Hepatocyte (in vitro differentiated cells): Measurements from ENCODE around the gene INO80B. TPM values are rescaled to one million over a fixed set of nuclear protein-coding genes. Genes with fewer than 3 reads are reported as not detected.
A peak's percentile ranks its signal among the peaks of the same experiment; 100 is the strongest.

ENCODE experiments used
- DNase-seq: peaks from one replicate; pipeline ENCODE4 v3.0.0-alpha.2; 2016; ENCODE audit warnings: low spot score
- H2AFZ ChIP-seq: fragments of 200-600 bp; sonication (generic); 2 replicates; pipeline ENCODE4 v1.6.0; 2016; ENCODE audit warnings: antibody characterized with exemption, mild to moderate bottlenecking
- H3K27ac ChIP-seq: fragments of 200-600 bp; sonication (generic); 2 replicates; pipeline ENCODE4 v1.5.1; 2016; ENCODE audit warnings: mild to moderate bottlenecking
- H3K27me3 ChIP-seq: fragments of 200-600 bp; sonication (generic); 2 replicates; pipeline ENCODE4 v1.6.1; 2016
- H3K36me3 ChIP-seq: fragments of 200-600 bp; sonication (generic); replicated peaks from 2 replicates; pipeline ENCODE4 v1.5.1; 2016; ENCODE audit warnings: low read depth; ENCODE audit not compliant: insufficient read depth
- H3K4me1 ChIP-seq: fragments of 200-600 bp; sonication (generic); 2 replicates; pipeline ENCODE4 v1.5.1; 2016; ENCODE audit warnings: mild to moderate bottlenecking, moderate library complexity; ENCODE audit not compliant: insufficient read depth
- H3K4me2 ChIP-seq: fragments of 200-600 bp; sonication (generic); 2 replicates; pipeline ENCODE4 v1.6.0; 2016
- H3K4me3 ChIP-seq: fragments of 200-600 bp; sonication (generic); 2 replicates; pipeline ENCODE4 v1.5.1; 2016; ENCODE audit warnings: mild to moderate bottlenecking
- H3K79me2 ChIP-seq: fragments of 200-600 bp; sonication (generic); 2 replicates; pipeline ENCODE4 v1.6.0; 2017; ENCODE audit warnings: mild to moderate bottlenecking
- H3K9me2 ChIP-seq: fragments of 200-600 bp; sonication (generic); replicated peaks from 2 replicates; pipeline ENCODE4 v1.6.0; 2017; ENCODE audit warnings: mild to moderate bottlenecking; ENCODE audit not compliant: insufficient read depth
- H3K9me3 ChIP-seq: fragments of 200-600 bp; sonication (generic); 2 replicates; pipeline ENCODE4 v1.5.1; 2016; ENCODE audit warnings: low read depth, mild to moderate bottlenecking
- H4K20me1 ChIP-seq: fragments of 200-600 bp; sonication (generic); 2 replicates; pipeline ENCODE4 v1.6.0; 2016; ENCODE audit warnings: mild to moderate bottlenecking; ENCODE audit not compliant: insufficient read depth, poor library complexity, severe bottlenecking
- CTCF ChIP-seq: fragments of 200-600 bp; sonication (generic); IDR thresholded peaks from 2 replicates; pipeline ENCODE4 v1.5.1; 2016; ENCODE audit warnings: antibody characterized with exemption, mild to moderate bottlenecking; ENCODE audit not compliant: poor library complexity
- EZH2 ChIP-seq: fragments of 200-600 bp; sonication (generic); IDR thresholded peaks from 2 replicates; pipeline ENCODE4 v1.6.1; 2016; ENCODE audit warnings: antibody characterized with exemption, mild to moderate bottlenecking, borderline replicate concordance
- EZH2phosphoT487 ChIP-seq: fragments of 200-600 bp; sonication (generic); IDR thresholded peaks from one replicate; pipeline ENCODE4 v1.6.1; 2018; ENCODE audit warnings: antibody characterized with exemption, mild to moderate bottlenecking, low read depth, moderate library complexity; ENCODE audit not compliant: unreplicated experiment, severe bottlenecking
- WGBS: methylation state at CpG from one replicate; pipeline ENCODE4 v1.1.6; 2016; ENCODE audit warnings: low lambda C conversion rate; ENCODE audit errors: missing lambda C conversion rate; 5-methylcytosine and 5-hydroxymethylcytosine counted together
- polyA plus RNA-seq: library from polyadenylated mRNA; unstranded; fragments of >200 nt; fragmentation: Nextera tagmentation; extraction: Ambion mirVana; gene quantifications from 2 replicates; pipeline ENCODE4 v1.2.1, GENCODE V29; 2016
- total RNA-seq: library from RNA; depleted of rRNA; stranded (reverse); fragments of >200 nt; gene quantifications from 2 replicates; pipeline ENCODE4 v1.2.3, GENCODE V29; 2014

The INO80B gene
- total and polyA plus RNA-seq, 2 experiments from 2014 or later = 16.0 to 18.9 TPM

- Histone ChIP-seq H3K9me2 (no peaks in the 10 kb centered on the region), H4K20me1 (no peaks in the 10 kb centered on the region), H3K27ac (peak overlapping the region; percentile 60), H3K36me3 (no peaks in the 10 kb centered on the region), H3K4me3 (no peak overlapping the region), H3K27me3 (no peaks in the 10 kb centered on the region), H3K9me3 (no peaks in the 10 kb centered on the region), H3K79me2 (no peaks in the 10 kb centered on the region), H3K4me2 (no peak overlapping the region), H2AFZ (no peak overlapping the region), H3K4me1 (peaks cover 12% of the 10 kb centered on the region)
- TF ChIP-seq EZH2 (no peak), EZH2phosphoT487 (no peak), CTCF (no peak)
- DNase-seq = no peak
- 91% methylated on average over 5 of the region's 5 CpGs for WGBS
Measured at GRCh38 chr2:74424995-74425406, 29.9 kb upstream of the INO80B start.

GRCh38 chr2:74425523-74425922 lies 29.4 kb upstream of the INO80B start:
- DNase-seq = peak; percentile 52
- WGBS = 90% methylated on average over 7 of the region's 7 CpGs
- H3K4me1 ChIP-seq = peaks cover 17% of the 10 kb centered on the region
- H3K4me3 ChIP-seq = no peak overlapping the region
- H2AFZ ChIP-seq = no peak overlapping the region
- H3K27ac ChIP-seq = peak overlapping the region; percentile 60
- no peak for TF ChIP-seq EZH2
- no peak for TF ChIP-seq EZH2phosphoT487
- no peak for TF ChIP-seq CTCF
- H3K4me2 ChIP-seq = no peak overlapping the region
- H3K36me3 ChIP-seq = no peaks in the 10 kb centered on the region
- H3K9me3 ChIP-seq = no peaks in the 10 kb centered on the region
- no peaks in the 10 kb centered on the region for H3K79me2 ChIP-seq
- no peaks in the 10 kb centered on the region for H3K27me3 ChIP-seq
- no peaks in the 10 kb centered on the region for H4K20me1 ChIP-seq
- no peaks in the 10 kb centered on the region for H3K9me2 ChIP-seq

- H3K27ac ChIP-seq = peak overlapping the region; percentile 60
- H3K79me2 ChIP-seq = peaks cover 3% of the 10 kb centered on the region
- H4K20me1 ChIP-seq = no peaks in the 10 kb centered on the region
- H3K36me3 ChIP-seq = no peaks in the 10 kb centered on the region
- no peak for DNase-seq
- H3K4me1 ChIP-seq = peaks cover 20% of the 10 kb centered on the region
- H3K4me2 ChIP-seq = no peak overlapping the region
- H3K4me3 ChIP-seq = no peak overlapping the region
- 87% methylated on average over 12 of the region's 14 CpGs for WGBS
- H3K9me3 ChIP-seq = no peaks in the 10 kb centered on the region
- H3K27me3 ChIP-seq = no peaks in the 10 kb centered on the region
- no peak for TF ChIP-seq EZH2phosphoT487
- TF ChIP-seq EZH2 = no peak
- TF ChIP-seq CTCF = no peak
- H3K9me2 ChIP-seq = no peaks in the 10 kb centered on the region
- no peak overlapping the region for H2AFZ ChIP-seq
Measured at GRCh38 chr2:74426181-74426758, 28.6 kb upstream of the INO80B start.

GRCh38 chr2:74427551-74427950 lies 27.3 kb upstream of the INO80B start:
- no peak for DNase-seq
- H2AFZ ChIP-seq = no peak overlapping the region
- H3K36me3 ChIP-seq = no peaks in the 10 kb centered on the region
- H3K27ac ChIP-seq = no peak overlapping the region
- H4K20me1 ChIP-seq = peaks cover 1% of the 10 kb centered on the region
- H3K9me2 ChIP-seq = no peaks in the 10 kb centered on the region
- no peak overlapping the region for H3K4me3 ChIP-seq
- no peak for TF ChIP-seq CTCF
- no peak for TF ChIP-seq EZH2phosphoT487
- no peak for TF ChIP-seq EZH2
- H3K9me3 ChIP-seq = no peaks in the 10 kb centered on the region
- H3K27me3 ChIP-seq = no peaks in the 10 kb centered on the region
- H3K4me2 ChIP-seq = no peak overlapping the region
- WGBS = 88% methylated on average over 3 of the region's 3 CpGs
- H3K4me1 ChIP-seq = peaks cover 16% of the 10 kb centered on the region
- H3K79me2 ChIP-seq = peaks cover 12% of the 10 kb centered on the region
